GM23338 (cell line): ENCODE results near the gene UBL3. TPM values are rescaled to one million over a fixed set of nuclear protein-coding genes. Genes with fewer than 3 reads are reported as not detected.

Experiments
- ATAC-seq: fragments of 200-7000 bp; cut with Tn5 transposase; 3 replicates; pipeline ENCODE4 v1.9.1; 2020
- DNase-seq: peaks from one replicate; pipeline ENCODE4 v3.0.0-alpha.2; 2015; ENCODE audit warnings: low spot score
- H2AFZ ChIP-seq: fragments of 200-600 bp; sonication (generic); 2 replicates; pipeline ENCODE4 v1.8.0; 2016; ENCODE audit warnings: antibody characterized with exemption, mild to moderate bottlenecking, moderate library complexity
- H3F3A ChIP-seq: fragments of 200-600 bp; sonication (generic); replicated peaks from 2 replicates; pipeline ENCODE4 v1.8.0; 2017; ENCODE audit warnings: antibody characterized with exemption, mixed run types, low read depth
- H3K27ac ChIP-seq: fragments of 200-600 bp; sonication (generic); 2 replicates; pipeline ENCODE4 v1.6.1; 2016; ENCODE audit warnings: low read depth
- H3K27me3 ChIP-seq: fragments of 200-600 bp; sonication (generic); 2 replicates; pipeline ENCODE4 v1.8.0; 2016; ENCODE audit warnings: mild to moderate bottlenecking, mixed run types, moderate library complexity; ENCODE audit not compliant: insufficient read depth
- H3K36me3 ChIP-seq: fragments of 200-600 bp; sonication (generic); 2 replicates; pipeline ENCODE4 v1.8.0; 2016; ENCODE audit warnings: mild to moderate bottlenecking; ENCODE audit not compliant: insufficient read depth
- H3K4me1 ChIP-seq: fragments of 200-600 bp; sonication (generic); 2 replicates; pipeline ENCODE4 v1.8.0; 2016; ENCODE audit warnings: mild to moderate bottlenecking, moderate library complexity; ENCODE audit not compliant: insufficient read depth
- H3K4me2 ChIP-seq: fragments of 200-600 bp; sonication (generic); 2 replicates; pipeline ENCODE4 v1.7.1; 2017; ENCODE audit warnings: mixed run types
- H3K4me3 ChIP-seq: fragments of 200-600 bp; sonication (generic); 2 replicates; pipeline ENCODE4 v1.6.1; 2016; ENCODE audit warnings: mixed run types
- H3K79me2 ChIP-seq: fragments of 200-600 bp; sonication (generic); replicated peaks from 2 replicates; pipeline ENCODE4 v1.8.0; 2017; ENCODE audit warnings: mild to moderate bottlenecking; ENCODE audit not compliant: insufficient read depth
- H3K9me2 ChIP-seq: fragments of 200-600 bp; sonication (generic); 2 replicates; pipeline ENCODE4 v1.8.0; 2017; ENCODE audit not compliant: insufficient read depth
- H4K20me1 ChIP-seq: fragments of 200-600 bp; sonication (generic); replicated peaks from 2 replicates; pipeline ENCODE4 v1.8.0; 2017; ENCODE audit warnings: mild to moderate bottlenecking; ENCODE audit not compliant: insufficient read depth
- H3K27ac Mint-ChIP-seq: 2 replicates; pipeline ENCODE4 v1.8.0; 2020; ENCODE audit warnings: inconsistent platforms, mild to moderate bottlenecking, moderate library complexity, mixed read lengths
- H3K27me3 Mint-ChIP-seq: 3 replicates; pipeline ENCODE4 v1.8.0; 2022; ENCODE audit warnings: low read depth, mild to moderate bottlenecking, moderate library complexity, mixed read lengths, inconsistent platforms; ENCODE audit not compliant: insufficient read depth, poor library complexity
- H3K36me3 Mint-ChIP-seq: 3 replicates; pipeline ENCODE4 v1.8.0; 2021; ENCODE audit warnings: low read depth, mild to moderate bottlenecking, inconsistent platforms, moderate library complexity, mixed read lengths
- H3K4me1 Mint-ChIP-seq: 3 replicates; pipeline ENCODE4 v1.8.0; 2020; ENCODE audit warnings: mild to moderate bottlenecking, inconsistent platforms, mixed read lengths
- H3K4me3 Mint-ChIP-seq: 3 replicates; pipeline ENCODE4 v1.8.0; 2021; ENCODE audit warnings: moderate library complexity, mild to moderate bottlenecking, inconsistent platforms, mixed read lengths
- H3K9me3 Mint-ChIP-seq: 3 replicates; pipeline ENCODE4 v1.8.0; 2020; ENCODE audit warnings: moderate library complexity, mild to moderate bottlenecking, inconsistent platforms, mixed read lengths
- CREB1 ChIP-seq: fragments of 250-450 bp; sonication (Bioruptor Pico); IDR thresholded peaks from 2 replicates; pipeline ENCODE4 v1.5.0; 2020; ENCODE audit warnings: low read depth, mild to moderate bottlenecking, moderate library complexity
- CTCF ChIP-seq, 2 experiments: fragments of 200-600 bp in 1 of 2; sonication (generic) in 1 of 2; conservative IDR thresholded peaks; 2 replicates each; pipeline versions ENCODE4 v1.5.1 to v1.6.1; 2016 to 2017; ENCODE audit warnings: antibody characterized with exemption in 2 of 2, low read depth in 2 of 2, mild to moderate bottlenecking in 2 of 2, moderate library complexity in 1 of 2
- NANOG ChIP-seq: IDR thresholded peaks from 2 replicates; pipeline ENCODE4 v1.6.1; 2016; ENCODE audit warnings: antibody characterized with exemption, borderline replicate concordance
- POLR2AphosphoS5 ChIP-seq: IDR thresholded peaks from 2 replicates; pipeline ENCODE4 v1.6.1; 2016; ENCODE audit warnings: antibody characterized with exemption, low read depth
- STAT1 ChIP-seq: IDR thresholded peaks from one replicate; pipeline ENCODE4 v1.6.1; 2016; ENCODE audit warnings: antibody characterized with exemption; ENCODE audit not compliant: unreplicated experiment
- ZNF331 ChIP-seq: fragments of 250-450 bp; sonication (Bioruptor Pico); IDR thresholded peaks from 2 replicates; pipeline ENCODE4 v1.5.0; 2020; ENCODE audit warnings: low read depth, mild to moderate bottlenecking, moderate library complexity
- polyA plus RNA-seq: library from polyadenylated mRNA; unstranded; fragments of >200 nt; fragmentation: Nextera tagmentation; extraction: Ambion mirVana; gene quantifications from 2 replicates; pipeline ENCODE4 v1.2.1, GENCODE V29; 2016
- total RNA-seq: library from RNA; depleted of rRNA; stranded (reverse); fragments of >200 nt; shearing (Covaris generic); gene quantifications from 2 replicates; pipeline ENCODE4 v1.2.3, GENCODE V29; 2014
- TF ChIP-seq, protein P1 (sequence below): IDR thresholded peaks from one replicate; pipeline ENCODE4 v1.6.1; 2018; ENCODE audit warnings: antibody characterized with exemption; ENCODE audit not compliant: unreplicated experiment

Gene UBL3
- total and polyA plus RNA-seq, 2 experiments from 2014 or later, result 9.7 to 21.1 TPM

GRCh38 chr13:29878101-29878500 lies 27.7 kb upstream of the UBL3 start:
- peaks cover 43% of the 10 kb centered on the region for H3K4me1 Mint-ChIP-seq
- no peak overlapping the region for H3K27ac Mint-ChIP-seq
- H3K4me3 ChIP-seq, result 0 out of 2 replicates have a peak overlapping the region, but pooled peaks have one; percentile 2
- no peaks in the 10 kb centered on the region for H3K36me3 Mint-ChIP-seq
- TF ChIP-seq CTCF (conservative IDR thresholded peaks at IDR 0.05; ENCODE audit: low read depth in 2 of 2) (no peak), POLR2AphosphoS5 (no peak), STAT1 (no peak), ZNF331 (no peak), NANOG (no peak)
- TF ChIP-seq, protein P1, sequence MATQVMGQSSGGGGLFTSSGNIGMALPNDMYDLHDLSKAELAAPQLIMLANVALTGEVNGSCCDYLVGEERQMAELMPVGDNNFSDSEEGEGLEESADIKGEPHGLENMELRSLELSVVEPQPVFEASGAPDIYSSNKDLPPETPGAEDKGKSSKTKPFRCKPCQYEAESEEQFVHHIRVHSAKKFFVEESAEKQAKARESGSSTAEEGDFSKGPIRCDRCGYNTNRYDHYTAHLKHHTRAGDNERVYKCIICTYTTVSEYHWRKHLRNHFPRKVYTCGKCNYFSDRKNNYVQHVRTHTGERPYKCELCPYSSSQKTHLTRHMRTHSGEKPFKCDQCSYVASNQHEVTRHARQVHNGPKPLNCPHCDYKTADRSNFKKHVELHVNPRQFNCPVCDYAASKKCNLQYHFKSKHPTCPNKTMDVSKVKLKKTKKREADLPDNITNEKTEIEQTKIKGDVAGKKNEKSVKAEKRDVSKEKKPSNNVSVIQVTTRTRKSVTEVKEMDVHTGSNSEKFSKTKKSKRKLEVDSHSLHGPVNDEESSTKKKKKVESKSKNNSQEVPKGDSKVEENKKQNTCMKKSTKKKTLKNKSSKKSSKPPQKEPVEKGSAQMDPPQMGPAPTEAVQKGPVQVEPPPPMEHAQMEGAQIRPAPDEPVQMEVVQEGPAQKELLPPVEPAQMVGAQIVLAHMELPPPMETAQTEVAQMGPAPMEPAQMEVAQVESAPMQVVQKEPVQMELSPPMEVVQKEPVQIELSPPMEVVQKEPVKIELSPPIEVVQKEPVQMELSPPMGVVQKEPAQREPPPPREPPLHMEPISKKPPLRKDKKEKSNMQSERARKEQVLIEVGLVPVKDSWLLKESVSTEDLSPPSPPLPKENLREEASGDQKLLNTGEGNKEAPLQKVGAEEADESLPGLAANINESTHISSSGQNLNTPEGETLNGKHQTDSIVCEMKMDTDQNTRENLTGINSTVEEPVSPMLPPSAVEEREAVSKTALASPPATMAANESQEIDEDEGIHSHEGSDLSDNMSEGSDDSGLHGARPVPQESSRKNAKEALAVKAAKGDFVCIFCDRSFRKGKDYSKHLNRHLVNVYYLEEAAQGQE, result no peak
- H3K27ac ChIP-seq, result 0 out of 2 replicates have a peak overlapping the region, but pooled peaks have one; percentile 13
- ATAC-seq, result no peak
- H3K4me2 ChIP-seq, result peak overlapping the region; percentile 49; the same call in 1 of the 2 replicates
- H4K20me1 ChIP-seq, result no peaks in the 10 kb centered on the region
- no peak overlapping the region for H2AFZ ChIP-seq
- no peaks in the 10 kb centered on the region for H3K79me2 ChIP-seq
- H3K27me3 Mint-ChIP-seq, result peaks cover 1% of the 10 kb centered on the region
- H3K9me2 ChIP-seq, result no peaks in the 10 kb centered on the region
- no peak overlapping the region for H3K4me3 Mint-ChIP-seq
- no peak for DNase-seq
- no peaks in the 10 kb centered on the region for H3K36me3 ChIP-seq
- H3K9me3 Mint-ChIP-seq, result no peaks in the 10 kb centered on the region
- peaks cover 44% of the 10 kb centered on the region for H3K4me1 ChIP-seq
- H3F3A ChIP-seq, result no peaks in the 10 kb centered on the region
- no peaks in the 10 kb centered on the region for H3K27me3 ChIP-seq

- Histone ChIP-seq H3K4me2 (peak overlapping the region; percentile 49; the same call in 1 of the 2 replicates), H3K4me1 (peaks cover 44% of the 10 kb centered on the region), H3K9me2 (no peaks in the 10 kb centered on the region), H2AFZ (no peak overlapping the region; the same call in none of the 2 replicates), H4K20me1 (no peaks in the 10 kb centered on the region), H3K79me2 (no peaks in the 10 kb centered on the region), H3K36me3 (no peaks in the 10 kb centered on the region), H3K4me3 (0 out of 2 replicates have a peak overlapping the region, but pooled peaks have one; percentile 2), H3K27me3 (no peaks in the 10 kb centered on the region), H3K27ac (0 out of 2 replicates have a peak overlapping the region, but pooled peaks have one; percentile 13), H3F3A (no peaks in the 10 kb centered on the region)
- Mint-ChIP-seq H3K4me3 (no peak overlapping the region), H3K27ac (no peak overlapping the region), H3K9me3 (no peaks in the 10 kb centered on the region), H3K4me1 (peaks cover 43% of the 10 kb centered on the region), H3K36me3 (no peaks in the 10 kb centered on the region), H3K27me3 (peaks cover 1% of the 10 kb centered on the region)
- DNase-seq (no peak), ATAC-seq (no peak)
- no peak for TF ChIP-seq CREB1 (CRISPR knock-in tag)
Measured at GRCh38 chr13:29877456-29878078, 27.1 kb upstream of the UBL3 start.
